ENCODE measurements around the gene AMACR.
"Not testable (repeated sequence)": the region's sequence is repeated elsewhere in the genome, so short reads cannot be mapped to it uniquely, and the experiment has no call there.

AMACR gene

GRCh38 chr5:33968211-33969005, 39.4 kb downstream of the AMACR start:
- H3K27me3 ChIP-seq (ENCODE audit: control insufficient read depth, insufficient read depth, low read length): no peaks in the 10 kb centered on the region
- H3K4me1 ChIP-seq (ENCODE audit: control insufficient read depth, insufficient read depth, low read length): peaks cover 3% of the 10 kb centered on the region; the same call in 1 of the 2 replicates
- H3K4me3 ChIP-seq (ENCODE audit: low read depth, low read length): no peak overlapping the region
- H3K36me3 ChIP-seq (ENCODE audit: control insufficient read depth, insufficient read depth, low read length): no peaks in the 10 kb centered on the region
- H3K9ac ChIP-seq (ENCODE audit: low read depth, low read length): no peak overlapping the region
- no peak overlapping the region for H3K27ac ChIP-seq (ENCODE audit: low read depth, low read length)
- no peaks in the 10 kb centered on the region for H3K9me3 ChIP-seq (ENCODE audit: control insufficient read depth, insufficient read depth, low read length)

DNA sequence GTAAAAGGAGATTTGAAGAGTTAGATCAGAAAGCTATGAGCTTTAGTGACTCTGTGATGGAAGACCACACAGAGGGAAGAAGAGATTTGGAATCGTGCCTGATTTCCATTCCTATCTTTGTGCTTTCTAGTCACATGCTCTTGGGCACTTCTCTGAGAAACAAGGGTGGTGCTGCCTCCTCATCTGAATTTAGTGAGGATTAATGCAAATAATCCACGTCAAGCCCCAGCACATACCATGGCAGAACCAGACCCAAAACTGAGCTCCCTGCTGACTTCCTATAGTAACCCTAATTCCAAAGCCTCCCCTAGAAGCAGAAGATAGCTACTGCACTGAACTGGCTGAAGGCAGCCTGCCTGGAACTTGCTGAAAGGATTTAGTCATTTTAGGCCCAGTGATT, 41.0 kb downstream of the AMACR start:
- no peak overlapping the region for H3K4me3 ChIP-seq (ENCODE audit: low read depth, low read length)
- no peaks in the 10 kb centered on the region; the same call in 1 of the 2 replicates for H3K4me1 ChIP-seq (ENCODE audit: control insufficient read depth, insufficient read depth, low read length)
- no peaks in the 10 kb centered on the region for H3K27me3 ChIP-seq (ENCODE audit: control insufficient read depth, insufficient read depth, low read length)
- H3K9ac ChIP-seq (ENCODE audit: low read depth, low read length): no peak overlapping the region
- no peaks in the 10 kb centered on the region for H3K9me3 ChIP-seq (ENCODE audit: control insufficient read depth, insufficient read depth, low read length)
- H3K27ac ChIP-seq (ENCODE audit: low read depth, low read length): no peak overlapping the region
- no peaks in the 10 kb centered on the region for H3K36me3 ChIP-seq (ENCODE audit: control insufficient read depth, insufficient read depth, low read length)

GRCh38 chr5:33964132-33964700, 43.6 kb downstream of the AMACR start:
- Histone ChIP-seq H3K9me3 (ENCODE audit: control insufficient read depth, insufficient read depth, low read length) (no peaks in the 10 kb centered on the region), H3K36me3 (ENCODE audit: control insufficient read depth, insufficient read depth, low read length) (no peaks in the 10 kb centered on the region), H3K4me3 (ENCODE audit: low read depth, low read length) (no peak overlapping the region), H3K9ac (ENCODE audit: low read depth, low read length) (no peak overlapping the region), H3K4me1 (ENCODE audit: control insufficient read depth, insufficient read depth, low read length) (no peaks in the 10 kb centered on the region), H3K27ac (ENCODE audit: low read depth, low read length) (no peak overlapping the region), H3K27me3 (ENCODE audit: control insufficient read depth, insufficient read depth, low read length) (no peaks in the 10 kb centered on the region)

DNA sequence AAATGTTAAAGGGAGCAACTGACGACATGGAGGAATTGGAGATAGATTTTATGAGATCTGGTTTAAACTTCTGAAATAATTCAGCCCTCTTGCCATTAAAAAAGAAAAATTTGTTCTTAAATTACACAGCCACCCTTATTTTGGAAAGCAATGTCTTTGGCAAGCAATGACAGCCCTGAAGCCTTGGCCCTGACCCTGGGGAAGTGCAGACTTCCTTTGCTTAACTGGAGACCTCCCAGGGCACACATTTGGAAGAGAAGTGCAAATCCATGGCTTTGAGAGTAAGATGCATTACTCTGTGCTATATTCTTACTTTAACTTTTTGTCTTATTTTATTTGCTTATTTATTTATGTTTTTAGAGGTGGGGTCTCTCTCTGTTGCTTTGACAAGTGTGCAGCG, 49.7 kb downstream of the AMACR start:
- H3K9me3 ChIP-seq (ENCODE audit: control insufficient read depth, insufficient read depth, low read length): 0 out of 2 replicates have a peak, but pooled peaks cover 7% of the 10 kb centered on the region
- H3K27me3 ChIP-seq (ENCODE audit: control insufficient read depth, insufficient read depth, low read length): no peaks in the 10 kb centered on the region
- H3K27ac ChIP-seq (ENCODE audit: low read depth, low read length): peak overlapping the region; percentile 80
- peak overlapping the region; percentile 19; the same call in 1 of the 2 replicates for H3K4me3 ChIP-seq (ENCODE audit: low read depth, low read length)
- no peaks in the 10 kb centered on the region for H3K36me3 ChIP-seq (ENCODE audit: control insufficient read depth, insufficient read depth, low read length)
- no peak overlapping the region for H3K9ac ChIP-seq (ENCODE audit: low read depth, low read length)
- H3K4me1 ChIP-seq (ENCODE audit: control insufficient read depth, insufficient read depth, low read length): peaks cover 22% of the 10 kb centered on the region

- peak overlapping the region; percentile 80 for H3K27ac ChIP-seq (ENCODE audit: low read depth, low read length)
- H3K36me3 ChIP-seq (ENCODE audit: control insufficient read depth, insufficient read depth, low read length): no peaks in the 10 kb centered on the region
- H3K4me3 ChIP-seq (ENCODE audit: low read depth, low read length): peak overlapping the region; percentile 19; the same call in 1 of the 2 replicates
- H3K27me3 ChIP-seq (ENCODE audit: control insufficient read depth, insufficient read depth, low read length): no peaks in the 10 kb centered on the region
- peaks cover 22% of the 10 kb centered on the region for H3K4me1 ChIP-seq (ENCODE audit: control insufficient read depth, insufficient read depth, low read length)
- 0 out of 2 replicates have a peak, but pooled peaks cover 7% of the 10 kb centered on the region for H3K9me3 ChIP-seq (ENCODE audit: control insufficient read depth, insufficient read depth, low read length)
- H3K9ac ChIP-seq (ENCODE audit: low read depth, low read length): no peak overlapping the region
These were observed 50.2 kb downstream of the AMACR start for GRCh38 chr5:33957577-33958150.

DNA sequence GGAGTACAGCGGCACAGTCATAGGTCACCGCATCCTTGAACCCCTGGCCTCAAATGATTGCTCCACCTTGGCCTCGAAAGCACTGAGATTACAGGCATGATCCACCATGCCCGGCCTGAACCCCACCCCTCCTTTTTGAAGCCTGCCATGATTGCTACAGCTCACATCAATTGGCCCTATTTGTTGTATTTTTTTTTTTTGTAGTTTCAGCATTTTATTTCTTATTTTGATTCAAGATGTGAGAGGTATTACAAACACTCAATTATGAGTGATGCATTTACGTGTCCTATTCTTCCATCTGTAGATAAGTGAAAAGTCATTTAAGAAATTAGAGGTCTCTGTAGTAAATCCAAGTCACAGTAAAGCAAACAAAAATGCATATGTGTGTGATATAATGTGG, 55.7 kb downstream of the AMACR start:
- H3K4me3 ChIP-seq (ENCODE audit: low read depth, low read length); H3K36me3 ChIP-seq (ENCODE audit: control insufficient read depth, insufficient read depth, low read length); H3K9me3 ChIP-seq (ENCODE audit: control insufficient read depth, insufficient read depth, low read length); H3K4me1 ChIP-seq (ENCODE audit: control insufficient read depth, insufficient read depth, low read length); H3K27me3 ChIP-seq (ENCODE audit: control insufficient read depth, insufficient read depth, low read length); H3K27ac ChIP-seq (ENCODE audit: low read depth, low read length); H3K9ac ChIP-seq (ENCODE audit: low read depth, low read length): not testable (repeated sequence)

DNA sequence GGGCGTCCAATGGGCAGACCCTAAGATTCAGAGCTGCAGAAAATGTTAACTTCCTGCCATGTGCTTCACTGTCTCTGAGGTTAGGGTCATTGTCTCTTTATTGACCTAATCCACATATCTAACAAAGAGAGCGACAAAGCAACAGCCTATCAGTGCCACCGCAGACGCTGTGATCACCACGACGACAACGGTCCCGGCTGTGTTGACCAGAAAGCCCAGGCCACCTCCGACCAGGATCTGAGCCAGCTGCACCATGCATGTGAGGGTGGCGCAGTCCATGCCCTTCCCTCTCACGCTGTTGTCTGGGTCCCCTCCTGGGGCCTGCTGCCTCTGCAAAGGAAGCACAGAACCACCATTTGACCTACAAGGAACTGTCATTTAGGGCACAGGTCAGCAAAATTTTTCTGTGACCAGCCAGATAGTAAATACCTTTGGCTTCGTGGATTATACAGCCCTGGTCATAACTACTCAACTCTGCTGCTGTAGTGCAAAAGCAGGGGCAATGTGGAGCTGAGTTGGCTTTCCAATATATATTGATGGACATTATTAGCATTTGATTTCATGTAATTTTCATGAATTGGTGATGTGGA, 63.2 kb downstream of the AMACR start:
- Histone ChIP-seq H3K36me3 (ENCODE audit: control insufficient read depth, insufficient read depth, low read length) (no peaks in the 10 kb centered on the region), H3K27ac (ENCODE audit: low read depth, low read length) (no peak overlapping the region), H3K4me3 (ENCODE audit: low read depth, low read length) (no peak overlapping the region), H3K4me1 (ENCODE audit: control insufficient read depth, insufficient read depth, low read length) (peaks cover 3% of the 10 kb centered on the region; the same call in 1 of the 2 replicates), H3K9me3 (ENCODE audit: control insufficient read depth, insufficient read depth, low read length) (no peaks in the 10 kb centered on the region), H3K9ac (ENCODE audit: low read depth, low read length) (no peak overlapping the region), H3K27me3 (ENCODE audit: control insufficient read depth, insufficient read depth, low read length) (no peaks in the 10 kb centered on the region)

DNA sequence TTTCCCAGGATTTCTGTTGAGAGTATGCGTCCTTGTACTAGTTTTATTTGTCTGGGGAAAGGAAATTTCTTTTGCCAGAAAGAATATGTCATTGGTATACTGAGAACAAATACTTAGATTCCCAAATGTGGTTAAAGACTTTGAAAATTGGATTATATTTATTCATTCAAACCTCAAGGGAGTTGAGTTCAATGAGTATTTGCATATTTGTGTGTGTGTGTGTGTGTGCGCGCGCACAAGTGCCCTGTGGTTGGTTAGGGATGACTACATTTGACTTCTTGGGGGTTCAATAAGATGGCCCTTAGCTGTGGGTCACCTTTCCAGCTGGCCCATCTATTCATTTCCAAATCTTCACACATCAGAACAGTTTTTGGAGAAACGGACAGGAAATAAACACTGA, 66.8 kb downstream of the AMACR start:
- H3K36me3 ChIP-seq (ENCODE audit: control insufficient read depth, insufficient read depth, low read length): no peaks in the 10 kb centered on the region
- H3K4me1 ChIP-seq (ENCODE audit: control insufficient read depth, insufficient read depth, low read length): peaks cover 3% of the 10 kb centered on the region; the same call in 1 of the 2 replicates
- H3K27ac ChIP-seq (ENCODE audit: low read depth, low read length): no peak overlapping the region
- H3K9me3 ChIP-seq (ENCODE audit: control insufficient read depth, insufficient read depth, low read length): no peaks in the 10 kb centered on the region
- peaks cover 17% of the 10 kb centered on the region for H3K27me3 ChIP-seq (ENCODE audit: control insufficient read depth, insufficient read depth, low read length)
- H3K9ac ChIP-seq (ENCODE audit: low read depth, low read length): no peak overlapping the region
- no peak overlapping the region for H3K4me3 ChIP-seq (ENCODE audit: low read depth, low read length)

GRCh38 chr5:33939556-33940262, 68.1 kb downstream of the AMACR start:
- peaks cover 18% of the 10 kb centered on the region for H3K27me3 ChIP-seq (ENCODE audit: control insufficient read depth, insufficient read depth, low read length)
- peaks cover 2% of the 10 kb centered on the region; the same call in 1 of the 2 replicates for H3K4me1 ChIP-seq (ENCODE audit: control insufficient read depth, insufficient read depth, low read length)
- no peak overlapping the region for H3K9ac ChIP-seq (ENCODE audit: low read depth, low read length)
- no peaks in the 10 kb centered on the region for H3K9me3 ChIP-seq (ENCODE audit: control insufficient read depth, insufficient read depth, low read length)
- no peak overlapping the region for H3K4me3 ChIP-seq (ENCODE audit: low read depth, low read length)
- no peak overlapping the region for H3K27ac ChIP-seq (ENCODE audit: low read depth, low read length)
- no peaks in the 10 kb centered on the region for H3K36me3 ChIP-seq (ENCODE audit: control insufficient read depth, insufficient read depth, low read length)

GRCh38 chr5:33938881-33939280, 69.0 kb downstream of the AMACR start:
- H3K4me3 ChIP-seq (ENCODE audit: low read depth, low read length): no peak overlapping the region
- H3K9ac ChIP-seq (ENCODE audit: low read depth, low read length): no peak overlapping the region
- H3K9me3 ChIP-seq (ENCODE audit: control insufficient read depth, insufficient read depth, low read length): no peaks in the 10 kb centered on the region
- peaks cover 18% of the 10 kb centered on the region for H3K27me3 ChIP-seq (ENCODE audit: control insufficient read depth, insufficient read depth, low read length)
- no peaks in the 10 kb centered on the region for H3K4me1 ChIP-seq (ENCODE audit: control insufficient read depth, insufficient read depth, low read length)
- no peak overlapping the region for H3K27ac ChIP-seq (ENCODE audit: low read depth, low read length)
- no peaks in the 10 kb centered on the region for H3K36me3 ChIP-seq (ENCODE audit: control insufficient read depth, insufficient read depth, low read length)

Measured in HUES48 (cell line).